G401.6 (cell line): ENCODE data around the gene MED27.
"Not testable (repeated sequence)": the region's sequence is repeated elsewhere in the genome, so short reads cannot be mapped to it uniquely, and the experiment has no call there.

ENCODE experiments used
- FAIRE-seq: peaks from 2 replicates; lab custom pipeline; 2012; peaks lifted over from hg19 to GRCh38; lab: Jason Lieb, UNC

Gene MED27

DNA sequence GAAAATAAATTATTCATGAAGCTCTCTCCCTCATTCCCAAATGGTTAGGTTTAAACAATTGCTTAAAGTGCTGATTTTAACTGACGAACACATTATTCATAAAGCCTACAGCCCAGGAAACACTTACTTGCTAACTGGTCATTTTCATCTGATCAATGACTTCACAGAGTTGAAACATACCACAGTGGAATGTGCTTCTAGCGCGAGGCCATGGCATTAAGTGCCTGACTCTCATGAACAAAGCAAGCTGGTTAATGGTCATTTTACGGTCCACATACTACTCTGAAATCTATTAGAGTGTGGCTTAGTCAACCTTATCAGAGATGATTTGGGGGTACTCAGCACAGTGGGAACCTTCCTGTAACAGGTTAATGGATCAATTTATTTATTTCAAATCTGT, 114.6 kb downstream of the MED27 start:
- no peak for FAIRE-seq

DNA sequence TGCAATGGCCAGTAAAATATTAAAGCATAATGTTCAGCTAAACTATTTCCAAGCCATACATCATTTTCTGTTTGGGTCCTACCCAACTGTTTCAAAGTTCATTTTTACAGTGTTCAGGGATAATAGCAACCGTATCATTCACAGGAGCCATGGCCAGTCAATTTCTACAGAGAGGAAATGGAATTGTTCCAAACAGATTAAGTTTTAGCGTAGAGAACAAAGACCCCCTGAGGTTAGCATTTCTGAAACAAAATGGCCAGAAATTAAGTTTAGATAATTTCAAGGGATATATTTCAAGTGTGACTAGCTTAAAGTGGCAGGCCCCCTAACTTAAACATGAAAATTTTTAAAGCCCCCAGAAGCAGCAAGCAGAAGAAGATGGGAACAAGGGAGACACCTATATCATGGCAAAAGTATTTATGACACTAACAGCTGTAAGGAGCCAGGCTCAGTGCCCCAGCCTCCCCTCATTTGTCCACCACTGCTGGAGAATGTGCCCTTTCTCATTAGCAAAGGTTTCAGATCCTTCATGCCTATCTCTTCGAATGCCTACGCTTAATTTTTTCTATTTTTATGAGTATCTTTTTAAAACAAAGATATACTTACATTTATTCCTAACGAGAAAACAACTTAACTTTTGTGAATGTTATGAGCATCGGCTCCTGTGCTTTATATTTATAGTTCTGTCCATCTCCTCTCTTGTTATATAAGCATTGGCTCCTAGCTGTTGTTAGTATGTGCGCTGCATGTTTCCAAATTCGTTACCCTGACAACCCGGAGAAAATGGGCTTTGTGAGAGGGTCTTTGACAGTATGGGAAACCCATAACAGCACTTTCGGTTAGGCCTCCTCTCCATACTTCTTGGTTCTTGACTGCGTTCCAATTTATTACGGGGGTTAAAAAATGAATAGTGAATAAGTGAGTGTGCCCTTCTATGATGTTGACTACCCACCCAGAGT, 116.3 kb downstream of the MED27 start:
- no peak for FAIRE-seq

DNA sequence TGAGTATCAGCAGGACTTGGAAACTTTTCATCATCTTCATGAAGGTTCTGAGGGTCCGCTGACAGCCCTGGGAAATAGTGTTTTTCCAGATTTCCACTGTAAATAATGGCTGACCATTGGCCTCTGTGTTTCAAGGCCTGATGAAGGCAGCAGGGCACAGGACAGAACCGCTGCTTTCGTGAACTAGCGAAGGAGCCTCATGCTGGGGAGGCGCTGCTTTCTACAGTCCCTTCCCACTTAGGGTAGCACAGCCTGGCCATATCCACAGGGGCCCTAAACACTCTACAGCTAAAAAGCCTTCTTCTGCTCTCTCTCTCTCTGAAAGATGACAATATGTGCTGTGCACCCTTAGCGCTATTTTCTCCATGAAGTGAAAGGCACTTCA, 118.2 kb downstream of the MED27 start:
- no peak for FAIRE-seq

DNA sequence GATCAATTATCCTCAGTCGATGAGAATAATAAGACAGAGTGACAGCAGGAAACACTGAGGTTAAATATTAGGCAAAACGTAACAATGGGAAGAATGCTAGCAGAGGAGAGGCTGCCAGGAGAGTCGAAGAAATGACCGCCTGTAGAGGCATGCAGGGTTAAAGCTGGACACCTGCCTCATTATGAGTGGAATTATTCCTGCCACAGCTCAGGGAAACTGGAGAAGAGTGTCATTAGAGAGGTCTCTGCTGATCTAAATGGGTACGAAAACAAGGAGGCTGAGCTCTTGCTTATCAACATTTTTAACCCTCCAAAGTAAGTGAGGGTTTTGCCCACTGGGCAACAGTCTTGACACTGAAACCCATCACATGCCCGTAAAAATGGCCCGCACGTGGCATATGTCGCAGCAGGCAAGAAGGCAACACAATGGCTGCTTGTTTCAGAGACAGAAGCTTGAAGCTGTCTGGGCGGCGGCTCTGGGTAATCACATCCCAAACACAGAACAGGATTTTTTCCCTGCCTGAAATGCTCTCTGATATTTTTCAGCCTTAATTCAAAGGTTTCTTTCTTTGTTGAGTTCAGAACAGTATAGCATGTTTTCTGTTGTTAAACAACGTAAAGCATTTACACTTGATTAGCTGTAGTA, 118.7 kb downstream of the MED27 start:
- FAIRE-seq, result no peak

DNA sequence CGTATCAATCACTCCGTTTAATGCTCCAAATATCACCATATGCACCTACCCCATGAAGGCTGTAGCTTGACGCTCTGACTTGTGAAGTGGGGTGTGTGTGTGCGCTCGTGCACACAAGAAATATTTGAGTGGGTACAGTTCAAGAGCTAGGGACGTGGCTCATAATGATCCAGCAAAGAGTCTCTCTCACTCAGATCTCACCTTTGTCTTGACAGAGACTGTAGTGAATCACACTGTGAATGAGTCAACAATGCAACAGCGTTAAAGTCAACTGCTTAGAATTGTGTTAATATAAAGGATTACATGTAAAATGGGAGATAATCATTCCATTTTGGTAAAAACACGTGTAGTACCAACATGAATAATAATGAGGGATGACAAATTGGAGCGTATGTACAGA, 119.4 kb downstream of the MED27 start:
- no peak for FAIRE-seq

DNA sequence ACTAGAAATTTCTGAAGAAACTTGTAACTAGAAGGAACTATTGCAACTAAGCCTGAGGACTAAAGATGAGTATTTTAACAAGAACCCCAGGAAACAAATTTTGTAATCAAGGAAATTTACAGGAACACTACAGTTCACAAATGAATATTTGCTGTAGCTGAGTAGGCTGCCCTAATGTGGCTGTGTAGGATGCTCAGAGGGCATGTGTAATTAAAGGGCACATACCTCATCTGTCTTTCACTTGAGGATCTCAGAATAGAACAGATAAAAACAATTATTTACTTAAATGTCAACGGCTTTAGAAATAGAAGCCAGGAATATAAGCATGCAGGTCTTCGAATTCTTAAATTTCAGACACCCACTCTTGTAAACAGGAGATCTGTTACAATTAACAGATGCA, 119.8 kb downstream of the MED27 start:
- FAIRE-seq, result no peak

DNA sequence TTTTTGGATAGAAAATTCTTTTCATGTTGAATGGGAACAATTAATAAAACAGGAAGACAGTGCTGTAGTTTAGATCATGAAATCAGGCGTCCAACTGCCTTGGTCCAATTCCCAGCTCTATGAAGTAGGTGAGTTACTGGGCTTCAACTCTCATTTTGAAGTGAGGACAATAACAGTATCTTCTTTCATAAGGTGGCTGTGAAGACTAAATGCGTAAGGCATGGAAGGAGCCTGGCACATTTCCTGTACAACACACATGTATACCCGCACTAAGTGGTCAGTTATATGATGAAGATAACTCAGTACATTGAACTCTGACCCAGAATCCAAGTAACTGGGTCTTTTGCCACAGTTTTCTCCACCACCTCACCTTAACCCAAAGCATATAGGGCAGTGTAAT, 120.6 kb downstream of the MED27 start:
- no peak for FAIRE-seq

DNA sequence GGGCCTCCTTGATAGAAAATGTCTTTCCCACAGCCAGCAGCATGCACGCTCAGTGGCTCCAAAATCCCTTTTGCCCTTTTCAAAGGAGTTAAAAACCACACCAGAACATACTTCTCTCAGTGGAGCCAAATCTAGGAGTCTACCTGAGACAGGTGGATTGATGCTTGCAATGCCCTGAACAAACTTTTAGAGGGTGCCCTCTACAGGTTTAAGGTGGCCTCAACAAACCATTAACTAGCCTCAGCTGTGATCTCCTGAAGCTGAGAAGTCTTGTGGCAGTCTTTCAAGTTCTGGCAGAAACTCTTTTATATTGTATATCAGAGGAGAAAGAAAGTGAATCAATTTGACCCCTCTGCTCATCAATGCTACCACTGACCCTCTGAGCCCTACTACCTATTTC, 125.4 kb downstream of the MED27 start:
- FAIRE-seq, result no peak

DNA sequence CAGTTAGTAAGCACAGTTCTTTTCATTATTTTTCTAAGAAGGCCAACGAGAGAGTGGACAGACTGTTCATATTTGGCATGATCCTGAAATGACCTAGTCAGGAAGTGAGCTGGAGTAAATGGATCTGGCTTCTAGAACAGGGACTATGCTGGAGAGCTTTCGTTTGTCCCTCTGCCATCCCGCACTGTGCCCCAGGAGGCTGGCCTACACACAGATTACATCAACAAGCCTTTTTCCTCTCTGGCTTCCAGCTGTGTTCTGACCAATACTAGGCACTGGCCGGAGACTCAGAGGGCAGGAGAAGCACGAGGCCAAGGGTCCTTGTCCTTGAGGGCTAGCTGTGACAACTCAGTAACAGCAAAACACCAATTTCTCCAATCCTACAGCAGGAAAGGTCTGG, 127.8 kb downstream of the MED27 start:
- no peak for FAIRE-seq

DNA sequence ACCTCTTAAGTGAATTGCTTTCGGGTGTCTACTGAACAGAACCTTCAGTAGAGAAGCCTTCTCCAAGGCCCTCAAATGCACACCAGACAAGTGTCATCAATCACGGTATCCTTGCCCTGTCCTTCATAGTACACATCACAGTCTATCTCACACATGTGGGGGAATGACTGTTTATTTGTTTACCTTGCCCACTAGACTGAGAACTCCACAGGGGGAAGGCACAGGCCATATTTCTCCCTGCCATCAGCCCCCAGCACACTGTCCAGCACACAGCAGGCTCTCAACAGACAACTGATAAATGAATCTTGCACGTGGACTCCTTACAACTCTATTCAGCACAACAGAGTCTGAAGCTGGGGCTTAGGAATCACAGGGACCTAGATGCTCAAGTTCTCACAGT, 128.5 kb downstream of the MED27 start:
- FAIRE-seq, result no peak

DNA sequence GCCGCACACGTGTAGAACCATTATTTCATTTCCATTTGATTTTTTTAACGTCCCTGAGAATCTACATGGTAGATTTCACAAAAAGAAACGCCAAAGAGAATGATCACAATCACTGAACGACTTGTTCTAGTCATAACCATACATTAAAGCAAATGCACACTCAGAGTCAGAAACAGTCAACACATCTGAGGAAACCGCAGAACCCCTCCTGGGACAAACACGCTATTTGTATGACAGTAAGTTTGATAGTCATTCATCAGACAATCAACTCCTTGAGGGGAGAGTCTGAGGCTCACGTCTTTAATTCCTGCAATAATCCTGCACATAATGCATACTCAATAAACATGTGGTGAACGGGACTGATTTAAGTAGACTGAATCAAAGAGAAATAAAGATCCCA, 129.2 kb downstream of the MED27 start:
- no peak for FAIRE-seq

DNA sequence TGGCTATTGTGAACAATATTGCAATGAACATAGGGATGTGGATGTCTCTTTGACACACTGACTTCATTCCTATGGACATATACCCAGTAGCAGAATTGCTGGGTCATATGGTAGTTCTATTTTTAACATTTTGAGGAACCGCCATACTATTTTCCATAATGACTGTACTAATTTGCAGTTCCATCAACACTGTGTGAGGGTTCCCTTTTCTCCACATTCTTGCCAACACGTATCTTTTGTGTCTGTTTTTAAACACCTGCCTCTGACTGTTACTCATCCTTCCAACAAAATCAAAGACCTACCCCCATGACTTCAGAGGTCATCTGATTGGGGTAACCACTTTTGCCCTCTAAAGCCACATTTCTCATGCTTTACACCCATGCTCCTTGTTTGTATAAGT, 133.5 kb downstream of the MED27 start:
- FAIRE-seq, result no peak

DNA sequence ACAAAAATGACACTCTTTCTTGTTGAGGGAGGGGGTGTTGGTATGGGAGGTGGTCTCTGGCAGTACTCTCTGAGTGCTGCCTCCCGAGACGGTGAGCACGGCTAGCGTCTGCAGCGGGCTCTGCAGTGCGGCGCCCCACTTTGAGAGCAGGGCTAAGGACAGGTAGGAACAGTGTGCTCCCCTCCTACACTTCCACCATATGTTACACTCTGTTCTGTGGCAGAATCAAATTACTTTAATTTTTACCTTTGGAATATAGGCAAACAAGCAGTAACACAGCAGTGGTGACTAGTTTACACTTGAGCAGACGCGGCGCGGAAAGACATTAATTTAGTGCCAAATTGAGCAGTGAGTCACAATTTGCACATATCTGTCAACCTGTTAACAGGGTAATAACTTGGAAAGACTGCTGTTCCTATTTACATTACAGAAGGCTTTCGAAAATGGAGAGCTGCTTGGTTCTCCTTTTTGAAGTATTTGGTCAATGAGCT, 136.3 kb downstream of the MED27 start:
- no peak for FAIRE-seq

DNA sequence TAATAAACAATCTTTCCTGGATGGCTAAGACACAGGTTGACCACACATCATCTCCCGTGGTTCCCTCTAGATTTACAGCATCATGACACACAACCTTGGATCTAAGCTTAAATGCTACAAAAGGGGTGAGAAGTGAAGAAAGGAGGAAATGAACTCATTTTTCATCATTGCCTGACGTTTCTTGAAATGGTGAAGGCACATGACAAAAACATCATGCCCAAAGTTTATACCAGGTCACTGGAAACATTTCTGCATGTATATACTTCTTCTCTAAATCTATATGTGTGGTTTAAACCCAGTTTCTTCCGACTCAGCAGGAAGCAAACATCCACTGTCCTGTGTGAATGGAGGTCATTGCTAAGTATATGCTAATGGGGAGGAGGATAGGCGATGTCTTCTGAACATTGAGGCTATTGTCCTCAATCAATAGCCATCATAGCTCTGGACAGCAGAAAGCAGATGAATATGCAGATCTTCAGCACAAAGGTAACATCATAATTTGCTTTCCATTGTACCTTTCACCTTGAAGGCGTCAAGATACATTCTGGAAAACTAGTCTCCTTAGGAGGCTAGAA, 137.4 kb downstream of the MED27 start:
- FAIRE-seq, result no peak

DNA sequence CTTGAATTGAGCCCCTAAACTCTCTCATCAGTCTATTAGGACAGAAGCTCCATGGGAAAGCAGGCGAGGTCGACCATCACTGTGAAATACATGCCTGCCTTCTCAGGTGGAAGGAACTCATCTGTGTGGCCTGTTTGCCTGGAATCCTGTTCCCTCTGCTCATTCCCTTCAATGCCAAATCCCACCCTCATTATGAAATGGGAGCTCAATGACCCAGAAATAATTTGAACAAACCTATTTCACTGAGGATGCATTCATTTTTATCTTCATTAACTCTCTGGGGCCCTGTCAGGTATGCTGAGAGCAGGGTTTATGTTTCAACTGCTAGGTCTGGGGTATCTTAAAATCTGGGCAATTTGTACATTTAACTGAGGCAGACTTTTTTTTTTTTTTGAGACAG, 142.2 kb downstream of the MED27 start:
- FAIRE-seq, result no peak

DNA sequence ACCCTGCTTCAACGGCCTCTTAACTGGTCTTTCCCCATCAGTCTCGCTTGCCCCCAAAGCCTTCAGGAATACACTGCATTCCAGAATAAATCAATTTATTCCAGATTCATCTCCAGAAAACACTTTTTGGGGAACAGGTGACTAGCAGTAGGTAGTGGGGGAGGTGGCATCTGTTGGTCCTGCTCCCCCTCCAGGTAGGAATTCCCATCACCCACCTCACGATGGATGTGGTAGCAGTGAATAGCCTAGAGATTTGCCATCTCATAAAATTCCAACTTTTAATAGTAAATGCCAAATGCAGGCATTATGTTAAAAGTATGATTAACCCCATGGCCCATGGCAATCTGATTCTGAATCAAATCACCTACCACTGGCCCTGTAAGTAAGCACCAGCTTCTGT, 142.7 kb downstream of the MED27 start:
- no peak for FAIRE-seq

DNA sequence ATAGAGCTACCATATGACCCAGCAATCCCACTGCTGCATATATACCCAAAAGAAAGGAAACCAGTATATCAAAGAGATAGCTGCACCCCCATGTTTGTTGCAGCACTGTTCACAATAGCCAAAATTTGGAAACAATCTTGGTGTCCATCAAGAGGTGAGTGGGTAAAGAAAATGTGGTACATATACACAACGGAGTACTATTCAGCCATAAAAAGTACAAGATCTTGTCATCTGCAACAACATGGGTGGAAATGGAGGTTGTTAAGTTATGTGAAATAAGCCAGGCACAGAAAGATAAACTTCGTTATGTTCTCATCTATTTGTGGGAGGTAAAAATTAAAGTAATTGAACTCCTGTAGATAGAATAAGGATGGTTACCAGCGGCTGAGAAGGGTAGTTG, 145.0 kb downstream of the MED27 start:
- no peak for FAIRE-seq

DNA sequence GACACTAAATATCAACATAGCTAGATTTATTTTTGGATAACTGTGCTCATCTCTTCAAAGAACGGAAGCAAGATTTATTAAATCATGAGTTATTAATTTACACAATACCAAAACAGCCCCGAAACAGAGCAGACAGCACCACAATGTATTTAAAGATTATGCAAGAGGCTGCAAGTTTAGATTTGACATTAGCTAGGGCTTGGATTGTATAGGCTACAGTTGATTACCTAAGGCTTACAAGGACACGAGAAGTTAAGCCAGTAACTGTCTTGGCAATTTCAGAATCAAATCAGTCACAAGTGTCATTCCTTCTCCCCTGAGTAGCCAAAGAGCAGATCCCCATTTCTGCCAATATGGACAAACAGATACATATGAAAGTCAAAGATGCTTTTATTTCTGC, 152.6 kb downstream of the MED27 start:
- FAIRE-seq, result no peak

DNA sequence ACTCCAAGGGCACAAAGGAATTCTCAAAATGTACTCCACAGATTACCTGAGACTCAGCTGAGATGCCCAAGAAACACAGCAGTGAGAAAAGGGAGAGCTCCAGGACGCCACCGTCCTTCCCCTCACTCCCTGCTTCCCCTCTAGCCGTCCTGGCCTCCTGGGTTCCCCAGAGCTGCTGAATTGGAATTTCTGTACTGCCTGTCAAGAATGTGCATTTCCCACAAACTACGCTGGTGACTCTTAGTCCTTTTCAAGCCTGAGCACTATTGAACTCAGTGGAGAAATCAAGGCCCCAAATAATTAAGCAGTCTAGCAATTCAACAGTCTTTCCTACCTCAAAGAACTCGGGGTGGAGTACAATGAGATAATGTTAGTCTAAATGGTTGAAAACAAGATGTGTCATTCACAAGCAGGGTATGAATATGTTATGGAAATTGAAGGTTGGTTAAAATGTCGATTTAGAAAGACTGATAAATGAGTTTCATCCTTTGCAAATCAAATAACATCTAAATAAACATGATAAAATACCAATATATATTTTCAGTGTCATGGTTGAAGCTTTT, 153.2 kb downstream of the MED27 start:
- FAIRE-seq, result no peak

DNA sequence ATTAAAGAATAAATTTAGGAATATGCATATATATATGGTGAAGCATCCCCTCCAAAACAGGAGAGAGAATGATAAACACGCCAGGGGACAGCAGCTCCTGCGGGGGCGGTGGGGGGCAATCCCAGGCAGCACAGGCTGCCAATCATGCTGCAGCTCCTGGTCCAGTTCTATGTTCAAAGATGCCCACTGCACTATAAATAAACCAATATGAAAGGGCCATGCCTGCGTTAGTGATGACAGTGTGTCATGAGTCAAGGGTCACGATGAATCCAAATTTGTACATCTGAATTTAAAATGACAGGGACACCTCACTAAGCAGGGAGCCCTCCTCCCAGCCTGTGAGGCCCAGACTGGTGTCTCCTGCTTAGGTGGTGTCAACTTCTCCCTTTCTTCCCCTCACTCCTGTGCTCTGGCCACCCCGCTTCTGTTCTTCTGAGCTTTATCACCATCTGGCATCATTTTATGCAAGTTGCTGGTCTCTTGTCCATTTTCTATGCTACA, 153.9 kb downstream of the MED27 start:
- FAIRE-seq, result no peak

DNA sequence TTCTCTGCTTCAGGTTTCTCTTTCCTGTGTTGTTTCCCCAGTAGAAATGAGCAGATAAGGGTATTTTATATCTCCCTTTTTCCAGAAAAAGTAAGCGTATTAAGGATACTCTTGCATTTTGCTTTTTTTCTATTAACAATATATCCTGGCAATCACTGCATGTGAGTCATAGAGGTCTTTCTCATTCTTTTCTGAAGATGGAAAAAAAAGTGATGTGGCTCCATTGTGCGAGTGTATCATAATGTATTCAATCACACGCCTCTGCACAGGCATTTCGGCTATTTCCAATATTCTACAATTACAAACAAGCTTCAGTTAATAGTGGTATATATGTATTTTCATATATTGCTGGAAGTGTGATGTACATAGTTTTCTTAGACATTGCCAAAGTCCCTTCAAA, 155.9 kb downstream of the MED27 start:
- no peak for FAIRE-seq

DNA sequence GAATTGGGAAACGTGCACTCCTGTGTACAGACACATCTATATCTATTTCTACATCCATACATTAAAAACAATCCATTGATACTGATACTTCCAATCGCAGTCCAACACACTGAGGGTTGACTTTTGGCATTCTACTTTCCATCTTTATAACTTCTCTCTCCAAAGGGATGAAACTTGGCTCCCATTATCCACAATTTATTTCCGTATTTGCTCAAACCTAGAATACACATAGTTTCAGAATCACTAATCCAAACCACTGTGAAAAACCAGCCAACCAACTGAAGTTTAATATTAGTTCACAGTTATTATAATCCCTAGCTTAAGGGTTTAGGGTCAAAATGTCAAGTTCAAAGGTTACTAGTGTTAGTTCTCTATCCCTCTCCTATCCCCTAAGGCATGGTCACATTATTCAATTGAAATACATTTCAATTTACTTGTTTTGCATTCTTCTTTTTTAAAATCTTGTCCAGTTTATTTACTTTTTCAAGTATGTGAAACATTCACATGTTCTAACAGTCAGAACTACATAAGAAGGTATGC, 156.5 kb downstream of the MED27 start:
- FAIRE-seq, result no peak

DNA sequence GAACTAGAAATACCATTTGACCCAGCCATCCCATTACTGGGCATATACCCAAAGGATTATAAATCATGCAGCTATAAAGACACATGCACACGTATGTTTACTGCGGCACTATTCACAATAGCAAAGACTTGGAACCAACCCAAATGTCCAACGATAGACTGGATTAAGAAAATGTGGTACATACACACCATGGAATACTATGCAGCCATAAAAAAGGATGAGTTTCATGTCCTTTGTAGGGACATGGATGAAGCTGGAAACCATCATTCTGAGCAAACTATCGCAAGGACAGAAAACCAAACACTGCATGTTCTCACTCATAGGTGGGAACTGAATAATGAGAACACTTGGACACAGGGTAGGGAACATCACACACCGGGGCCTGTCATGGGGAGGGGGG, 158.0 kb downstream of the MED27 start:
- not testable (repeated sequence) for FAIRE-seq
